GM03348 (cell line): Measurements from ENCODE around the gene PPP4C.

Source experiments
- DNase-seq: peaks from one replicate; pipeline ENCODE4 v3.0.0; 2012; ENCODE audit warnings: low spot score

The PPP4C gene

DNA sequence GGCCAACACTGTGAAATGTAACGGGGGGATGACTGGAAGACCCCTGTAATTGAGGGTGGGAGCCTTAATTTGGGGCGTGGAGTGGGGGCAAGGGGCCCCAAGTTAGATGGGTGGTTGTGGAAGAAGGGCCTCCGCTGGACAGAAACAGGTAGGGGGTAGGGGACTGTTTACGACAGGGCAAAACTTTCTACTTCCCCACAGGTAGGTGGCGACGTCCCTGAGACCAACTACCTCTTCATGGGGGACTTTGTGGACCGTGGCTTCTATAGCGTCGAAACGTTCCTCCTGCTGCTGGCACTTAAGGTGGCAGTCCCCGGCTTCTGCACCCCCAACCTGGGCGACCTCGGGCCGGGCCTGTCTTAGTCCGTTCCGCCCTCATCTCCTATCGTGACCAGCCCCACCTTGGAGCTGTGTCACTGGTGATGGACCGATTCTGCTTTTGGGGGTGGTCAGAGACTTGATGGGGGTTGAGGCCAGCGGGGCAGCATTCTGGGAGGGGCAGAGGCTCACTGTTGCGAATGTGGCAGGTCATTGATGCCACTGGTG is 6.8 kb downstream of the PPP4C start:
- no peak for DNase-seq

DNA sequence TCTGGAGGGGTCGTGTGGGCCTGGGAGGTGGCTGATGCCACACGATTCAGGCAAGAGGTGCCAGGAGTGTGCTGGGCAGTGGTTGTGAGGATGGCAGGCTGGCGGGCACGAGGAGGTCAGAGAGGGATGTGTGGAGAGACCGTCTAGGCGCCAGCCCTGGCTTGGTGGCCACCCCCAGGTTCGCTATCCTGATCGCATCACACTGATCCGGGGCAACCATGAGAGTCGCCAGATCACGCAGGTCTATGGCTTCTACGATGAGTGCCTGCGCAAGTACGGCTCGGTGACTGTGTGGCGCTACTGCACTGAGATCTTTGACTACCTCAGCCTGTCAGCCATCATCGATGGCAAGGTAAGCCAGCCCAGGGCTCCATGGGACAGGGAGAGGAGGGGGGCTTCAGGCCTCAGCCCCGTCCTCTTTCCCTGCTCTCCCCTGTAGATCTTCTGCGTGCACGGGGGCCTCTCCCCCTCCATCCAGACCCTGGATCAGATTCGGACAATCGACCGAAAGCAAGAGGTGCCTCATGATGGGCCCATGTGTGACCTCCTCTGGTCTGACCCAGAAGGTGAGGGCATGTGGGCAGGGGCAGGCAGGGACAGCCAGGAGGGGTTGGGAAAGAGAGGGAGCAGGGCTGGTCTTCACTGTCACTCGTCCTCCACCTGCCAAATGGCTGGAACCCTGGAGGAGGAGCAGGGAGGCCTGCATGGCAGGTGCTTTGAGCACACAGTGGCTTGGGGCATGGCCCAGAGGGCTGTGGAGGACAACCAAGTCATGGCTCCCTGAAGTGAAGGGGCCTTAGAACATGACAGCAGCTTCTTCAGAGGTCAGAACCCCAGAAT is 7.6 kb downstream of the PPP4C start:
- DNase-seq: no peak

DNA sequence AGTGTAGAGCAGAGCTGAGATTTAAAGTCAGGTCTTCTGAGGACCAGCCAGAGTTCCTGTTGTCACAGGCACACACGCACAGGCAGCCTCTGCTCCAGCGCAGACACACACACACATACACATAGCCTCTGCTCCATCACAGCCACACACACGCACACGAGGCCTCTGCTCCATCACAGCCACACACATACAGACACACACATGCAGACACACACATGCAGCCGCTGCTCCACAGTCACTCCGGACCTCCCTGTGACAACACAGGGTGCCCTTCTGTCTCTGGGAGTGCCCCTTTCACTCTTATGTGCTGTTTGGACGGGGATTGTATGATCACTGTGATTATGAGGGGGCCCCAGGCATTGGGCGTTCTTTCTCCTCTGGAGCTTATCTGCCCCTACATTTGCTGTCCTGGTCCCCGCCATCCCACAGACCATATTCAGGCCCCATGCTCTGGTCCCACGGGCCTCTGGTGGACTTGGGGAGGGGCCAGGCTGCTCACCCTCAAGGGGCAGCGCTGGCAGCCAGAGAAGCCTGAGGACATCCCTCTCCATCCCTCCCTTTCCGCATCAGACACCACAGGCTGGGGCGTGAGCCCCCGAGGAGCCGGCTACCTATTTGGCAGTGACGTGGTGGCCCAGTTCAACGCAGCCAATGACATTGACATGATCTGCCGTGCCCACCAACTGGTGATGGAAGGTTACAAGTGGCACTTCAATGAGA is 8.5 kb downstream of the PPP4C start:
- DNase-seq: no peak

DNA sequence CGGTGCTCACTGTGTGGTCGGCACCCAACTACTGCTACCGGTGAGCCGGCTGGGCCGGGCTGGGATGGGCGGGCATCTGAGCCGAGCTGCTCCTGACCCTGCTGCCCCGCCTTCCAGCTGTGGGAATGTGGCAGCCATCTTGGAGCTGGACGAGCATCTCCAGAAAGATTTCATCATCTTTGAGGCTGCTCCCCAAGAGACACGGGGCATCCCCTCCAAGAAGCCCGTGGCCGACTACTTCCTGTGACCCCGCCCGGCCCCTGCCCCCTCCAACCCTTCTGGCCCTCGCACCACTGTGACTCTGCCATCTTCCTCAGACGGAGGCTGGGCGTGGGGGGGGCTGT is 9.0 kb downstream of the PPP4C start:
- DNase-seq: peak; percentile 40

DNA sequence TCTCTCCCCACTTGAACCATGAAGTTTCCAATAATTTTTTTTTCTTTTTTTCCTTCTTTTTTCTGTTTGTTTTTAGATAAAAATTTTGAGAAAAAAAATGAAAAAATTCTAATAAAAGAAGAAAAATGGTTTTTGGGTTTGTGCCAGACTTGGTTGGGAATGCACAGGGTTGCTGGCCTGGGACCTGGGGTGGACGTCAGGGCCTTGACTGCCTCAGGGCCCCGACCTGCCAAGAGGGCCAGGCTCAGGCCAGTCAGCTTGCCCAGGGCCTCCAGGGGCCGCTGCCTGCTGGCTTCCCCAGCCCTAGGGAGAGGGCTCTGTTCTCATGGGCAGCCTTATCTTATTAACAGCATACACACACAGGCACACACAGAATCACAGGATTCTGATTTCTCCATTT is 9.5 kb downstream of the PPP4C start:
- DNase-seq: no peak

DNA sequence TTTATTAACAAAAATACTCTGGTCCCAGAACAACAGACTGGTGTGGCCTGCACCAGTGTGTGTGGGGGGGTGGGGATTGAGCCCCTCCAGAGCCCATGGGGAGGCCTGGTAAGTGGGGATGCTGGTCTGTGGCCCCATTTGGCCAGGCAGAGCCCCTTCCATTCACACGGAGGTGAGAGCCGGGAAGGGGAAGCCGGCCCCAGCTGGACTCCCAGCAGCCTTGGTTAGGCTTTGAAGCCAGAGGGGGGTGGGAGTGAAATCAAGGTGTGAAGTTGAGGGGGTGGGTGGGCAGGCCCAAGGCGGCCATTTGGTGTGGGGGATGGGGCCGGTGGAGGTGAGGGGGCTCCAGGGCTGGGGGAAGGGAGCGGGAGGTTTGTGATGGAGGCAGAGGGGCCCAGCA is 10.0 kb downstream of the PPP4C start:
- DNase-seq: no peak

DNA sequence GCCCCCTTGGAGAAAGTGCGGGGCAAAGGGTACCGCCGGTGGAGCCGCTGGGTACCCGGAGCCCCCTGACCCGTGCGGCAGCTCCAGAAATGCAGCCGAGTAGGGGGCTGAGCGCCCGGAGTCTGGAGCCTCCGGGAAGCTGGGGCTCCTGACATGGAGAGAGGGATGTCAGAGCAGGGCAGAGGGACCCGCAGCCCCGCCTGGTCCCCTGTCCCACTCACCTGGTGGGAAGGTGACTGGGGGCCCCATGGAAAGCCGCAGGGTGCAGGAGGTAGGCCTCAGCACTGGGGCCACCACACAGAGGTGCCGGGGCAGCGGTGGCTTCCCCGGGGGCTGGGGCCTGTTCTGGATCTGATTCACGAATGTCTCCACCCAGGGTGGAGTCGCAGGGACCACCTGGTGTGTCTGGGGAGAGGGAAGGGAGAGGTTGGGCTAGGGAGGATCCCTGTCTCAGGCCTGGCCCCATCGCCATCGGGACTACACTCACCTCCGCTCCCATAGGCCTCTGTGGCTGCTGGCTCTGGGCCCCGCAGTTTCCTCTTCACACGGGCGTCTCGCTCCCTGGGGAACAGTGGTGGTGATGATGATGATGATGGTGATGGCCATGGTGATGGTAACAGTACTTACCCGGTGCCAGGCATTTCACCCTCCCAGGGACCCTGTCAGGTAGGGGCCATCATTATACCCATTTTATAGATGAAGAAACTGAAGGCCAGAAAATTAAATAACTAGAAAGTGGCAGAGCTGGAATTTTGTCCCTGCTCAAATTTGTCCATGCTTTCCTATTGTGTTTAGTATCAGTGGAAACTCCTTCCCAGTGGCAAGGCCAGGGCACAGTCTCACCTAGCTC is 10.7 kb downstream of the PPP4C start:
- DNase-seq: no peak

DNA sequence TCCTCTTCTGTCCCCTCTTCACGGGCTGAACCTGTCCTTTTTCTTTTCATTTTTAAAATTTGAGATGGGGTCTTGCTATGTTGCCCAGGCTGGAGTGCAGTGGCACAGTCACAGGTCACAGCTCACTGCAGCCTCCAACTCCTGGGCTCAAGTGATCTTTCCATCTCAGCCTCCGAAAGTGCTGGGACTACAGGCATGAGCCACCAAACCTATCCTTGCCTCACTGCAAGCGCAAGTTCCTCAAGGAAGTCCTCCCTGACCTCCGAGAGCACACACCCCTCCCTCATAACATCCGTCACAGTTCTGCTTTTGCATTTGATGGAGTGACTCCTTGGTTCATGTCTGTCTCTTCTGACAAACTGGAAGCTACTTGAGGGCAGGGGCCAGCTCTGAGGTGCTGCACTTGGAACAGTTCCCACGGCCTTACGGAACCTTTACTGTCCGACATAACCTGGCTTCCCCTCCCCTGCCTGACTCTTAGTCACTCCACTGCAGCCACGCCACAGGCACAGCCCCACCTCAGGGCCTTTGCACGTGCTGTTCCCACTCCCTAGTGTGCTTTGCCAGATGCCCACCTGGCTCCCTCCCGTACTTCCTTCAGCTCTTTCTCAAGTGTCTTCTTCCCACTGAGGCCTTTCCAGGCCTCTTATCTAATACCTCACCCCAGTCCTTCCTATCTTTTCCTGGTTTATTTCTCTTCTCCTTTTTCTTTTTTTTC is 11.5 kb downstream of the PPP4C start:
- DNase-seq: no peak

DNA sequence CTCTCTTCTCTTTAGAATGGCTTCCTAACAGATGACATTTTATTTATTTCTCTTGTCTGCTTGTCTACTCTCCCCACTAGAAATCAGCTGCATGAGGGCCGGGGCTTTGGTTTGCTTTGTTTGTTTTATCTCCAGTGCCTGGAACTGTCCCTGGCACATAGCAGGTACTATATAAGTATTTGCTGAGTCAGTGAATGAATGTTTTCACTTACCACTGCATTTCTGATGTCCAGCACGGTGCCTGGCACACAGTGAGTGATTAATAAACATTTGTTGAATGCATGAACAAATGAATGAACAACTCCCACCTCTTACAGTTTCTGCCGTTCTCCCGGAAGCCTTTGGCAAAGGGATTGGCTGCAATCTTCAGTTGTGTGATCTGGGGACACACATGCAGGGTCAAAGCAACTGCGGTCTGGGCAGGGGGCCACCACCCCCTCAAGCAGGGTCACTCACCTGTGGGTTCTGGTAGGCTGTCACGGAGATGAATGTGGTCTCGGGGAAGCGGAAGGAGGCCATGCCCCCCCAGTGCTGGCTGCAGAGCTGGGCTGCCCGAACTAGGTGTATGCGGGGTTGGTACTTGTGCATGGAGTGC is 12.5 kb downstream of the PPP4C start:
- DNase-seq: no peak

DNA sequence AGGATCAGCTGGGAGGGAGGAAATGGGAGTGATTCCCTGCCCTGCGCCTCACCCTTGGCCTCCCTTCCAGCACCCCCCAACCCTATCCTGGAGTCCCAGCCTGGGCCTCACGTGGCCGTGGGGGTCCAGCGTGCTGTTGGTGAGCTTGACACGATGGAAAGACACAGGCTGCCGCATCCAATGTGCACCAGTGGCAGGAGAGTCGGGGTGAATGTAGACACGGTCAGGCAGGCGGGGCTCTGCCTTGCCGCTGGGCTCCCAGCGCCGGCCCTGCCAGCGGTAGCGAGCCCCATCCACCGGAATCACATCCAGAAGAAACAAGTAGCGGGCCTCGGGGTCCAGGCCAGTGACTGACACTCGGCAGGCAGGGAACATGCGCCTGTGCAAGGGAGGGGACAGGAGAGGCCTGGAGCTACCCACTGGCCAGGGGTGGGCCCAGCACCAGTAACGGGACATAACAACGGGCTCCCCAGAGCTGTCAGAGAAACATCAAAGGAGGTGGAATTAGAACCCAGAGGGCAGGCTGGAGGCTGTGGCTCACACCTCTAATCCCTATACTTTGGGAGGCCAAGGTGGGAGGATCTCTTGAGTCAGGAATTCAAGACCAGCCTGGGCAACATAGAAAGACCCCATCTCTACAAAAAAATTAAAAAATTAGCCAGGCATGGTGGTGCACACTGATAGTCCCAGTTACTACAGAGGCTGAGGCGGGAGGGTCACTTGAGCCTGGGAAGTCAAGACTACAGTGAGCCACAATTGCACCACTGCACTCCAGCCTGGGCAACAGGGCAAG is 13.2 kb downstream of the PPP4C start:
- DNase-seq: no peak

DNA sequence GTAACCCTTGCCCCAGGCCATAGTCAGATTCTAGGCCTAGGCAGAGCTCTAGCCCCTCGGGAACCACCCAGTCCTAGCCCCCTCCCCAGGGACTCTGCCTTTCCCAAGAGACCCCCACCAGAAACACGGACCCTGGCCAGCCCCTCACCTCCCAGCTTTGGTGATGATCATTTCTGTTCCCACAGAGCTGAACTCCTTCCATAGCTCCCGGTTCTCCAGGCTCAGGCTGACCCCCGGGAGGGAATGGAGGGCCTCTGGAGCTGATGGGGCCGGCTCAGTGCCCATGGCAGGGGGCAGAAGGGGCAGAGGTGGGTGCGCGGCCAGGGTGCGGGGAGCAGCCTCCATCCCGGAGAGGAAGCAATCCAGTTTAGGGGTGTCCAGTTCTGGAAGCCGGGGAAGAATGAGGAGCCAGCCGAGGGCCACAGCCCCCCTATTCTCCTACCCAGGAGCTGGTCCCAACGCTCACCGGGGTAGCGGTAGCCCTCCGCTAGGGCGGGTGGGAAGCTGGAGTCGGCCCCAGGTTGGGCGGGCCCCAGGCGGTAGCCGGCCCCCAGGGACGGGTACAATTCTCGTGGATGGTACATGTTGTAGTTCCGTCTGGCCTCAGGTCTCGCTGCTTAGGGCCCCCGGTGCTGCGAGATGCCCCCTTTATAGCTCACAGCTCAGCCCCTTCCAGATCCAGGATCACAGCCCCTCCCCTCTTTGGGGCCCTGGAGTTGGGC is 15.0 kb downstream of the PPP4C start:
- DNase-seq: no peak

DNA sequence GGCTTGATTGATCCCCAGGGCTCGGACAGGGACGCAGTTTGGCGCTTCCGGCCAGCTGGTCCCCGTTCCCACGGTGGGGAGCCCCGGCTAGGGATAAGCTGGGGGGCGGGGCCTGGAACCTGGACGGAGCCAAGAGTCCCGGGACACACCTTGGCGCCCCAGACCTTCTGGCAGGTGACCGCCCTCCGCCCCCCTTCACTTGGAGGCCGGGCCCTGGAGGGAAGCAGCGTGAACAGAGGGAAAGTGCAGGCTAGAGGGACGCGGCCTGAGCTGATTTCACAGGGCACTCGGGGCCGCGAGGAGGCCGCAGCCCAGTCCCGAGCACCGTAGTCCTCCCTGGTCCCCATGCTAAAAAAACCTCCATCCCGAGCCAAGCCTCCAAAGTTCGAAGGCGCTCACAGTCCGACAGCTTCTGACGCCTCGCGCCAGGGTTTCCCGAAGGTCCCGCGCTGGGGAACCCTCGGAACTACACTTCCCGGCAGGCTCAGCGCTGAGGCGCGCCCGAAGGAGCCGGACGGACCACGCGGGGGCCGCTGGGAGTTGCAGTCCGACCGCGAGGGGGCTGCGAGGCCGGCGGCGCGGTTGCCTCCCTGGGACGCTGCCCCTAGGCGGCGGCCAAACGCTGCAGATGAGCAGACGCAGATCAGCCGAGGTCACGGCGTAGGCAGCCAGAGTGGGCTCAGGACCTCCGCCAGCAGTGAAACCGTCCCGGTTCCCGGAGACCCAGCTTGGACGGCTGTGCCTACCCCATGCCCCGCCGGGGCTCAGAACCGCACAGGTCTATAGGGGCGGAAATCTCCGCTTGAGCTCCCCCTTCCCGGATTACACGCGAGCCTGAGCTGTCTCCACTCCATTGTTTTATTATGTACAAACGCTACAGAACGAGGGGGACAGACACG is 15.9 kb downstream of the PPP4C start, which contains the start of gene TBX6:
TSS of gene TBX6 (minus strand) at position 451 of the 899 bp plus-strand sequence. CDS start 731 bp downstream, outside the sequence.
- DNase-seq: peak; percentile 96

DNA sequence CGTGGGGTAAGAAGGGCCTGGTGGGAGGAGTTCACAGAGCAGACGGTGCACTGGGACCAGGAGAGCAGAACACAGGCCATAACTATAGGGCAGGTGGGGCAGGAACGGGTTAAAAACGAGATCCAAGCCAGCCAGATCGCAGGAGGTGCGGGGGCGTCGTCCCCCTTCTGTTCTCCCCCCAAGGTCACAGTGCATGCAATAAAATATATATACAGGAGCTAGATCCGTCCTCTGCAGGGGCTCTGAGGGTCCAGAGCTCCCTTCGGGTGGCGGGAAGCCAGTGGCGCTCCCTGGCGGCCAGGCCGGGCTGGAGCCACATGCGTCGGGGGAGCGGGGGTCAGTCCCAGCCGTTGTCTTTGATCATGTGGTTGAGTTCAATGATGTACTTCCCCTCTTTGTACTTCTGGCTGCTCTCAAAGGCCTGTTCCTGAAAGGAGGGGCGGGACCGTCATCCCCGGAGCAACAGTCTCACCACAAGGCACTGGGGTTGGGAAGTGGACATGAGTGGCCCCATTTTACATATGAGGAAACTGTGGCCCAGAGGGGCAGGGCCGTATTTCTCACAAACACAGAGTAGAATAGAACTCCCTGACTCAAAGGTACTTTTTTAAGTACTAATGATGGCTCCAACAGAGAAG is 16.7 kb downstream of the PPP4C start:
- DNase-seq: peak; percentile 69

DNA sequence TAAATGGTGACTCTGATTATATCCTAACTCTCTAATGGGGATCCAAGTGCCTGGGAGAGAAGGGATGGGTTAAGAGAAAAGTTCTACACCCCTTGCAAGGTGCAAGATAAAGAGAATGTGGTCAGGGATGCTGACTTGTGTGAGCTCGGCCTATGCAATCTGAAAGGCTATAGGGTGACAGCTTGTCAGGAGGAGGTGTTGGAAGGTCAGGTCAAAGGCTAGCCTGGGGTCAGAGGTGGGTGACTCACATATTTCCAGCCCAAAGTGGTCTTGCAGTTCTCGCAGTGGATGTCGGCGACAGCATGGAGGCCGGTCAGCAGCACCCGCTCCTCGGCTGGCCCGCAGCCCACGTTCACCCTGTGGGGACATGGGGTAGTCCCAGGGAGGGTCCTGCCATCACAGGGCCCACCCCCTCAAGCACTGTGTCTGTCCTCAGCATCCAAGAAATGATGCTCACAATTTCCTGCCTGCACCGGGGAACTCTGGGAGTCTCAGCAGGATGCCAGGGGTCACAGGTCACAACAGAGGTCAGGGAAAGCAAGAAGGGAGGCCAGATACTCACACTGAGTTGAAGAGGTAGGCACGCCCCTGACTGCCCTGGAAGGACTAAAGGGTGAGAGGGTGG is 18.9 kb downstream of the PPP4C start:
- no peak for DNase-seq

DNA sequence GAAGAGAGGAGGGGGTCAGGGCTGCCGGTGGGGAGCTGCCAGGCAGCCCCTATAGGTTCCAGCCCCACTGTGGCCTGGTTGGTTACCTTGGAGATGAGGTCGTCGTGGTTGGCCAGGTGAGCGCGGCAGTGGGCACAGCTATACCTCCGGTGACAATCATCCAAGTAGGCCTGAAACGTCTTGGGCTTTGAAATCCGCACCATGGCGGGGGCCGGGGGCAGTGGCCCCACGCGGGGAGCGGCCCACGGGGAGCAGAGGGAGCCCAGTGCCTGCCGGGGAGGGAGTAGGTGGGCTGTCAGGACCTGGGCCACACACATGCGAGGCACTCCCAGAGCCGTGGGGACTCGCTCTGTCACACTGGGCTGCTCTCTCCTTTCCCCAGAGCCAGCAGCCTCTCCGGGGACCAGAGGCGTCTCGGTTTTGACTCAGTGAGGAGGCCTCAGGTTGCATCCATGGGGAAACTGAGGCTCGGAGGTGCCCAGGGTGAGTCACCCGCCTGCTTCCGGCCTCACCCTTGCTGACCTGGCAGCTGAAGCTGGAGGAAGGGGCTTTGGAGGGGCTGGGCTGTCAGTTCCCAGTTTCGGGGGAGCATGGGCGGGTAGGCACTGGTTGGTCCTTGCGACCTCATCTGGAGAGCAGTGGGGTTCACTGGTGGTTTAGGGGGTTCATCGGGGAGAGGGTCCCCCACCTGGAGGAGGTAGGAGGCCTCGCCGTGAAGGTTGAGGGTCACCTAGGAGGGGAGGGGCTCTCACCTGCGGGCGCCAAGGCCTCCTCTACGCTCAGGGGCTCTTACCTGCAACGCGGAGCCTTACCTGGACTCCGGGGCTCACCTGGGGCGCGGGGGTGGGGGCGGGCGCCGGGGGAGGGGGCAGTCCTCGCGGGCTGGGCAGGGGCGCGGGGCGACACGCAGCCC is 19.6 kb downstream of the PPP4C start:
- no peak for DNase-seq

DNA sequence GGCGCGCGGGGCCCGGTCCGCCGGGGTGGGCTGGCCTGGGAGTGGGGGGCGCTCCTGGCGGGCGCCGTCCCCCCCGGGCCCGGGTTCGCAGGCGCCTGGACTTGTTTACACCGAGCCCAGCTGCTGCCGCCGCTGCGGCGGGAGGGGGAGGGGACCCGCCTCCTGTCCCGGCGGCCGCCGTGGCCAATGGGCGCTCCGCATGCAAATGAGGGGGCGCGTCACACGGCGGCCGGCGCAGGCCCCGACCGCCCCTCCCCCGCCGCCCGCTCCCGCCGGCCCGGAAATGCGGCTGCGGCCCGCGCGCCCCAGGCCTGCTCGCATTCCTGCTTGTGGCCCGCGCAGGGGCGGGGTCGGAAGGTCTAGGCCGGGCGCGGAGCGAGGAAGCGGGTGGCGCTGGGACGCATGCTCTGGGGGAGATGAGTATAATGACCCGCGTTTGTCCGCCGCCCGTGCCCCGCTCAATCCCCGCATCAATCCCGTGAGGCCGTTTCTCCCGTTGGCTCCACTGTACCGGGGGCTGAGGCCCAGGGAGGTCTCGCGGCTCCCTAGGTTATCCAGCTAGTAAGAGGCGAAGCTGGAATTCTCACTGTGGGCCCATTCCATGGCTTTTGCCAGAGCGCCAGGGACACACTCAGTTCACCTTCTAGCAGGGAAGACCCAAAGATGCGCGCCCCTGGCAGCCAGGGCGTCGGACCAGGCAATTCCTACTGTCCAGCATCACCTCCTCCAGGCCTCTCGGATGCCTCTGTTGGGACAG is 20.5 kb downstream of the PPP4C start, which contains the start of gene YPEL3:
TSS of gene YPEL3 (minus strand) at position 109 of the 757 bp plus-strand sequence. CDS start 731 bp downstream, outside the sequence.
- DNase-seq: peak; percentile 100
